ENCODE results near the gene ITIH4.

GRCh38 chr3:52839892-52840545, 9.5 kb upstream of the ITIH4 start:
- TF ChIP-seq CTCF (IDR thresholded peaks at IDR 0.05) (no peak), POLR2A (IDR thresholded peaks at IDR 0.05; ENCODE audit: low read depth) (no peak)

Measured in esophagus muscularis mucosa (tissue), 3 donors.